Uterus (tissue), 4 donors: ENCODE results near the gene ARSA. TPM values are rescaled to one million over a fixed set of nuclear protein-coding genes. Genes with fewer than 3 reads are reported as not detected.

Source experiments
- DNase-seq, 2 donors: peaks; one replicate each; pipeline ENCODE4 v3.0.0-alpha.2; 2019 to 2020
- H3K27ac ChIP-seq, 2 donors: fragments of 200-600 bp; sonication (generic); 1 replicate in 1 of 2; 2 replicates in 1 of 2; pipeline ENCODE4 v1.5.1; 2016 to 2018
- H3K27me3 ChIP-seq, 2 donors: fragments of 200-600 bp; sonication (generic); one replicate each; pipeline ENCODE4 v1.5.1; 2018 to 2019; ENCODE audit warnings: control low read depth in 1 of 2
- H3K36me3 ChIP-seq, 2 donors: fragments of 200-600 bp; sonication (generic); one replicate each; pipeline ENCODE4 v1.5.1; 2019; ENCODE audit warnings: control low read depth in 1 of 2
- H3K4me1 ChIP-seq, 2 donors: fragments of 200-600 bp; sonication (generic); one replicate each; pipeline ENCODE4 v1.5.1; 2018 to 2019; ENCODE audit warnings: control low read depth in 1 of 2
- H3K4me3 ChIP-seq, 2 donors: fragments of 200-600 bp; sonication (generic); 1 replicate in 1 of 2; 2 replicates in 1 of 2; pipeline ENCODE4 v1.5.1; 2018 to 2019; ENCODE audit warnings: mild to moderate bottlenecking in 1 of 2
- H3K9me3 ChIP-seq, 2 donors: fragments of 200-600 bp; sonication (generic); one replicate each; pipeline ENCODE4 v1.5.1; 2019; ENCODE audit warnings: control low read depth in 1 of 2
- CTCF ChIP-seq, 4 experiments: fragments of 200-600 bp in 2 of 4; fragments of 450-650 bp in 2 of 4; sonication (generic) in 2 of 4; IDR thresholded peaks; one replicate each; pipeline ENCODE4 v1.5.1; 2016 to 2019; ENCODE audit warnings: antibody characterized with exemption in 4 of 4, mild to moderate bottlenecking in 2 of 4, moderate library complexity in 1 of 4
- POLR2A ChIP-seq, 2 donors: fragments of 450-650 bp; IDR thresholded peaks; one replicate each; pipeline ENCODE4 v1.6.1; 2016; ENCODE audit warnings: antibody characterized with exemption in 2 of 2, mild to moderate bottlenecking in 1 of 2, moderate library complexity in 1 of 2
- intact Hi-C: fragments of 100-400 bp; cut with DNase I; formaldehyde crosslinking; loops from one replicate; pipeline ENCODE4 v1.15.1; 2023; ENCODE audit warnings: low total_unique reads
- total RNA-seq, 4 donors: library from RNA; depleted of rRNA in 3 of 4; stranded (reverse); fragments of >200 nt in 3 of 4; gene quantifications; one replicate each; pipeline versions ENCODE4 v1.1.0 to v1.2.4, GENCODE V29; 2014 to 2023
- donor health status: DM: yes; HTN: yes; CAD: no.

ARSA gene
- total RNA-seq, 4 donors from 2014 or later, result 5.3 to 41.6 (median 10.6) TPM

- Histone ChIP-seq H3K27ac (no peak overlapping the region), H3K4me1 (peaks cover 0 to 10% of the 10 kb centered on the region in 2 donors), H3K4me3 (peak overlapping the region in 1 of 2 donors; percentile 46), H3K27me3 (peaks cover 0 to 3% of the 10 kb centered on the region in 2 donors), H3K36me3 (no peaks in the 10 kb centered on the region), H3K9me3 (no peaks in the 10 kb centered on the region)
- TF ChIP-seq CTCF (IDR thresholded peaks at IDR 0.05) (no peak), POLR2A (IDR thresholded peaks at IDR 0.05) (no peak)
- peak in 1 of 2 donors; percentile 64 for DNase-seq
- intact Hi-C loops, result no loop called here
These were observed 28.0 kb downstream of the ARSA start for GRCh38 chr22:50599816-50600455.

GRCh38 chr22:50597097-50597496 is 30.9 kb downstream of the ARSA start:
- Histone ChIP-seq H3K36me3 (no peaks in the 10 kb centered on the region), H3K27me3 (no peaks in the 10 kb centered on the region), H3K9me3 (no peaks in the 10 kb centered on the region), H3K4me3 (no peak overlapping the region), H3K4me1 (peaks cover 0 to 10% of the 10 kb centered on the region in 2 donors), H3K27ac (no peak overlapping the region)
- intact Hi-C loops, result no loop called here
- TF ChIP-seq CTCF (IDR thresholded peaks at IDR 0.05), result no peak
- no peak for TF ChIP-seq POLR2A (IDR thresholded peaks at IDR 0.05)
- DNase-seq, result no peak

GRCh38 chr22:50595189-50595588 is 32.8 kb downstream of the ARSA start:
- Histone ChIP-seq H3K27ac (no peak overlapping the region), H3K36me3 (no peaks in the 10 kb centered on the region), H3K4me1 (no peaks in the 10 kb centered on the region), H3K9me3 (no peaks in the 10 kb centered on the region), H3K4me3 (no peak overlapping the region), H3K27me3 (no peaks in the 10 kb centered on the region)
- intact Hi-C loops, result no loop called here
- no peak for DNase-seq
- TF ChIP-seq POLR2A (IDR thresholded peaks at IDR 0.05) (no peak), CTCF (IDR thresholded peaks at IDR 0.05) (no peak)

GRCh38 chr22:50587407-50587806 is 40.5 kb downstream of the ARSA start:
- intact Hi-C loops, result no loop called here
- Histone ChIP-seq H3K27me3 (no peaks in the 10 kb centered on the region), H3K9me3 (no peaks in the 10 kb centered on the region), H3K4me1 (peaks cover 0 to 4% of the 10 kb centered on the region in 2 donors), H3K4me3 (no peak overlapping the region), H3K27ac (no peak overlapping the region), H3K36me3 (no peaks in the 10 kb centered on the region)
- TF ChIP-seq POLR2A (IDR thresholded peaks at IDR 0.05) (no peak), CTCF (IDR thresholded peaks at IDR 0.05) (no peak)
- DNase-seq, result no peak

GRCh38 chr22:50586416-50586815 is 41.5 kb downstream of the ARSA start:
- intact Hi-C loops, result no loop called here
- no peak overlapping the region for H3K4me3 ChIP-seq
- peaks cover 4% of the 10 kb centered on the region in 2 donors for H3K4me1 ChIP-seq
- H3K27ac ChIP-seq, result no peak overlapping the region
- DNase-seq, result no peak
- no peaks in the 10 kb centered on the region for H3K9me3 ChIP-seq
- H3K27me3 ChIP-seq, result no peaks in the 10 kb centered on the region
- TF ChIP-seq POLR2A (IDR thresholded peaks at IDR 0.05), result no peak
- no peak for TF ChIP-seq CTCF (IDR thresholded peaks at IDR 0.05)
- no peaks in the 10 kb centered on the region for H3K36me3 ChIP-seq
